HEK293 (cell line): ENCODE results near the gene SHANK2.

Experiments used
- CTCF ChIA-PET: fragments of 350-600 bp; formaldehyde crosslinking; extraction: SDS; loops from one replicate; lab custom pipeline; 2021; ENCODE audit warnings: antibody characterized with exemption; lab: Yijun Ruan, JAX
- POLR2A ChIA-PET: fragments of 300-600 bp; formaldehyde crosslinking; extraction: SDS; loops from one replicate; lab custom pipeline; 2020; ENCODE audit warnings: antibody characterized with exemption, inconsistent platforms; lab: Yijun Ruan, JAX
- H3K27ac ChIP-seq: fragments of 200-500 bp; sonication (Bioruptor generic); 2 replicates; pipeline ENCODE4 v1.5.1; 2014; ENCODE audit warnings: low read depth, low read length, control low read depth, inconsistent platforms; ENCODE audit errors: extremely low read depth
- H3K36me3 ChIP-seq, 2 experiments: fragments of 200-500 bp in 1 of 2; sonication (Bioruptor generic) in 1 of 2; 1 replicate in 1 of 2; 2 replicates in 1 of 2; pipeline ENCODE4 v1.5.1; 2014 to 2017; ENCODE audit warnings: inconsistent platforms in 2 of 2, low read length in 2 of 2; ENCODE audit not compliant: control insufficient read depth in 2 of 2, insufficient read depth in 1 of 2
- H3K4me1 ChIP-seq: fragments of 200-500 bp; sonication (Bioruptor generic); 2 replicates; pipeline ENCODE4 v1.5.1; 2014; ENCODE audit warnings: mild to moderate bottlenecking, low read length, inconsistent platforms; ENCODE audit not compliant: control insufficient read depth, insufficient read depth
- H3K4me3 ChIP-seq: 2 replicates; pipeline ENCODE4 v1.5.1; 2011; ENCODE audit warnings: low read depth, mild to moderate bottlenecking, control low read depth, low read length, moderate library complexity
- H3K9me3 ChIP-seq: fragments of 200-500 bp; sonication (Bioruptor generic); 2 replicates; pipeline ENCODE4 v1.5.1; 2014; ENCODE audit warnings: low read depth, low read length, inconsistent platforms; ENCODE audit not compliant: control insufficient read depth, insufficient read depth
- PRDM1 ChIP-seq: fragments of 450-650 bp; formaldehyde crosslinking; IDR thresholded peaks from 2 replicates; pipeline ENCODE4; 2016; ENCODE audit warnings: missing biosample characterization, missing genetic modification characterization
- SALL2 ChIP-seq: fragments of 450-650 bp; formaldehyde crosslinking; IDR thresholded peaks from 2 replicates; pipeline ENCODE4 v1.5.0; 2017; ENCODE audit warnings: missing biosample characterization, mild to moderate bottlenecking, missing genetic modification characterization, borderline replicate concordance
- SETDB1 ChIP-seq: IDR thresholded peaks from one replicate; pipeline ENCODE4 v1.6.1; 2017; ENCODE audit warnings: mild to moderate bottlenecking, low read length, moderate library complexity, mixed read lengths; ENCODE audit not compliant: insufficient read length
- TCF7L2 ChIP-seq: IDR thresholded peaks from 2 replicates; pipeline ENCODE4 v1.6.1; 2011; ENCODE audit warnings: low read depth, mild to moderate bottlenecking, inconsistent platforms, low read length, moderate library complexity, borderline replicate concordance
- ZNF140 ChIP-seq: fragments of 450-650 bp; formaldehyde crosslinking; IDR thresholded peaks from 2 replicates; pipeline ENCODE4 v1.5.1; 2016; ENCODE audit warnings: missing biosample characterization, missing genetic modification characterization
- ZNF16 ChIP-seq: fragments of 450-650 bp; formaldehyde crosslinking; IDR thresholded peaks from 2 replicates; pipeline ENCODE4 v1.5.1; 2016; ENCODE audit warnings: low read depth, missing biosample characterization, missing genetic modification characterization
- ZNF214 ChIP-seq: fragments of 450-650 bp; formaldehyde crosslinking; IDR thresholded peaks from 2 replicates; pipeline ENCODE4 v1.5.1; 2017; ENCODE audit warnings: missing biosample characterization, mild to moderate bottlenecking, missing genetic modification characterization, borderline replicate concordance
- ZNF292 ChIP-seq: fragments of 450-650 bp; formaldehyde crosslinking; IDR thresholded peaks from 2 replicates; pipeline ENCODE4 v1.5.1; 2016; ENCODE audit warnings: low read depth, missing biosample characterization, missing genetic modification characterization, borderline replicate concordance
- ZNF350 ChIP-seq: fragments of 450-650 bp; formaldehyde crosslinking; IDR thresholded peaks from 2 replicates; pipeline ENCODE4 v1.5.0; 2017; ENCODE audit warnings: missing biosample characterization, mild to moderate bottlenecking, missing genetic modification characterization
- ZNF416 ChIP-seq: fragments of 450-650 bp; formaldehyde crosslinking; IDR thresholded peaks from 2 replicates; pipeline ENCODE4 v1.5.1; 2016; ENCODE audit warnings: missing biosample characterization, missing genetic modification characterization
- ZNF423 ChIP-seq: fragments of 450-650 bp; formaldehyde crosslinking; IDR thresholded peaks from 2 replicates; pipeline ENCODE4 v1.5.1; 2016; ENCODE audit warnings: missing biosample characterization, missing genetic modification characterization
- ZNF48 ChIP-seq: fragments of 450-650 bp; formaldehyde crosslinking; IDR thresholded peaks from 2 replicates; pipeline ENCODE4 v1.5.1; 2016; ENCODE audit warnings: missing biosample characterization, missing genetic modification characterization
- ZNF513 ChIP-seq: fragments of 450-650 bp; IDR thresholded peaks from 2 replicates; pipeline ENCODE4 v1.5.1; 2018; ENCODE audit warnings: missing biosample characterization, missing genetic modification characterization
- ZNF558 ChIP-seq: fragments of 450-650 bp; formaldehyde crosslinking; IDR thresholded peaks from 2 replicates; pipeline ENCODE4 v1.5.1; 2016; ENCODE audit warnings: missing biosample characterization, missing genetic modification characterization
- ZNF621 ChIP-seq: fragments of 450-650 bp; formaldehyde crosslinking; IDR thresholded peaks from 2 replicates; pipeline ENCODE4 v1.5.1; 2017; ENCODE audit warnings: missing biosample characterization, missing genetic modification characterization
- ZNF645 ChIP-seq: fragments of 450-650 bp; formaldehyde crosslinking; IDR thresholded peaks from 2 replicates; pipeline ENCODE4; 2016; ENCODE audit warnings: missing biosample characterization, missing genetic modification characterization
- ZNF701 ChIP-seq: fragments of 450-650 bp; formaldehyde crosslinking; IDR thresholded peaks from 2 replicates; pipeline ENCODE4 v1.5.1; 2016; ENCODE audit warnings: missing biosample characterization, missing genetic modification characterization
- ZNF791 ChIP-seq: fragments of 450-650 bp; formaldehyde crosslinking; IDR thresholded peaks from 2 replicates; pipeline ENCODE4 v1.5.1; 2016; ENCODE audit warnings: missing biosample characterization, missing genetic modification characterization
- ZNF837 ChIP-seq: fragments of 450-650 bp; formaldehyde crosslinking; IDR thresholded peaks from 2 replicates; pipeline ENCODE4 v1.5.1; 2016; ENCODE audit warnings: missing biosample characterization, missing genetic modification characterization
- ZSCAN16 ChIP-seq: fragments of 450-650 bp; formaldehyde crosslinking; IDR thresholded peaks from 2 replicates; pipeline ENCODE4 v1.5.1; 2016; ENCODE audit warnings: missing biosample characterization, missing genetic modification characterization
- ZSCAN23 ChIP-seq: fragments of 450-650 bp; formaldehyde crosslinking; IDR thresholded peaks from 2 replicates; pipeline ENCODE4 v1.5.1; 2016; ENCODE audit warnings: missing biosample characterization, missing genetic modification characterization

SHANK2 gene

GRCh38 chr11:71223081-71223405 lies 29.3 kb downstream of the SHANK2 start:
- TF ChIP-seq ZNF350 (tag by site-specific recombination), result no peak
- TF ChIP-seq ZNF558 (tag by site-specific recombination), result no peak
- TF ChIP-seq ZSCAN16 (tag by site-specific recombination), result no peak
- TF ChIP-seq PRDM1, result no peak
- no peak for TF ChIP-seq ZNF214
- no peak for TF ChIP-seq ZNF513 (tag by site-specific recombination)
- no peak for TF ChIP-seq ZNF416
- no peak for TF ChIP-seq ZNF645
- TF ChIP-seq ZNF621 (tag by site-specific recombination), result no peak
- TF ChIP-seq SALL2 (tag by site-specific recombination), result no peak
- Histone ChIP-seq H3K27ac (no peak overlapping the region), H3K4me1 (no peaks in the 10 kb centered on the region), H3K36me3 (peaks cover 0 to 7% of the 10 kb centered on the region in 2 experiments; a peak in 1 of 3 replicates), H3K9me3 (no peaks in the 10 kb centered on the region), H3K4me3 (no peak overlapping the region)
- ChIA-PET POLR2A (no interaction called here), CTCF (no interaction called here)

- Histone ChIP-seq H3K4me3 (no peak overlapping the region), H3K9me3 (no peaks in the 10 kb centered on the region), H3K36me3 (peaks cover 0 to 7% of the 10 kb centered on the region in 2 experiments; a peak in 1 of 3 replicates), H3K27ac (no peak overlapping the region), H3K4me1 (no peaks in the 10 kb centered on the region)
- POLR2A ChIA-PET, result no interaction called here
- CTCF ChIA-PET, result no interaction called here
- TF ChIP-seq ZNF16 (tag by site-specific recombination), result no peak
- TF ChIP-seq TCF7L2, result no peak
- TF ChIP-seq ZNF837 (tag by site-specific recombination), result no peak
- no peak for TF ChIP-seq ZNF292
These were observed 29.9 kb downstream of the SHANK2 start for GRCh38 chr11:71222318-71223080.

GRCh38 chr11:71221821-71222220 lies 30.6 kb downstream of the SHANK2 start:
- H3K9me3 ChIP-seq, result no peaks in the 10 kb centered on the region
- no peaks in the 10 kb centered on the region for H3K4me1 ChIP-seq
- peaks cover 0 to 7% of the 10 kb centered on the region in 2 experiments; a peak in 1 of 3 replicates for H3K36me3 ChIP-seq
- H3K27ac ChIP-seq, result no peak overlapping the region
- CTCF ChIA-PET, result no interaction called here
- POLR2A ChIA-PET, result no interaction called here
- H3K4me3 ChIP-seq, result no peak overlapping the region
- TF ChIP-seq SETDB1 (no peak), ZNF621 (tag by site-specific recombination) (no peak), ZNF701 (no peak), ZNF791 (tag by site-specific recombination) (no peak), ZNF48 (tag by site-specific recombination) (no peak), ZNF423 (tag by site-specific recombination) (no peak), ZSCAN23 (no peak), ZNF140 (tag by site-specific recombination) (no peak)
